ENCODE data around the gene CAPN15.
"Not testable (repeated sequence)": the region's sequence is repeated elsewhere in the genome, so short reads cannot be mapped to it uniquely, and the experiment has no call there.

CAPN15 gene

GRCh38 chr16:595942-596735, 68.6 kb downstream of the CAPN15 start:
- no peak for TF ChIP-seq CTCF (IDR thresholded peaks at IDR 0.05; ENCODE audit: low read depth, low read length)
- H3K4me3 ChIP-seq (ENCODE audit: low read depth, low read length), result no peak overlapping the region

DNA sequence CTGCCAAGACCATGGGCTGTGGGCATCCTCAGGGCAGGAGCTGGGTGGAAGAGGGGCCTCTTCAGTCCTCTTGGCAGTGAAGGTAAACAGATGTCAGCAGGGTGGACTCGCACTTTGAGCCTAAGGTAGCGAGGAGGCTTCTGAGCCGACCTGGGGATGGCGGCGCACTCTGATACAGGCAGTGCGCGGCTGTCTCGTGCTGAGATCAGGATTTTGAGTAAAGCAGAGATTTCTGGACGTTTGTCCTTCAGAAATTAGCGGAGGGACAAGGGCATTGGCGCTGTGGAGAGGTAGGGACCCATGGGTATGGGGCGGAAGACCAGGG, 69.2 kb downstream of the CAPN15 start:
- TF ChIP-seq CTCF (IDR thresholded peaks at IDR 0.05; ENCODE audit: low read depth, low read length), result no peak
- H3K4me3 ChIP-seq (ENCODE audit: low read depth, low read length), result no peak overlapping the region

GRCh38 chr16:597655-598054, 70.1 kb downstream of the CAPN15 start:
- not testable (repeated sequence) for H3K4me3 ChIP-seq (ENCODE audit: low read depth, low read length)

GRCh38 chr16:598823-599739, 71.6 kb downstream of the CAPN15 start:
- H3K4me3 ChIP-seq (ENCODE audit: low read depth, low read length), result no peak overlapping the region

GRCh38 chr16:600781-601180, 73.3 kb downstream of the CAPN15 start:
- no peak for TF ChIP-seq CTCF (IDR thresholded peaks at IDR 0.05; ENCODE audit: low read depth, low read length)
- no peak overlapping the region for H3K4me3 ChIP-seq (ENCODE audit: low read depth, low read length)

More at GRCh38 chr16:598823-599739, 71.6 kb downstream of the CAPN15 start:
- TF ChIP-seq CTCF (IDR thresholded peaks at IDR 0.05; ENCODE audit: low read depth, low read length), result no peak

GRCh38 chr16:603933-604332, 76.4 kb downstream of the CAPN15 start:
- no peak for TF ChIP-seq CTCF (IDR thresholded peaks at IDR 0.05; ENCODE audit: low read depth, low read length)
- no peak overlapping the region for H3K4me3 ChIP-seq (ENCODE audit: low read depth, low read length)
